Activated B cell treated with CpG ODN at 0.5 μM for 24 hours (primary cell): ENCODE results near the gene RBM15. TPM values are rescaled to one million over a fixed set of nuclear protein-coding genes. Genes with fewer than 3 reads are reported as not detected.

Source experiments
- ATAC-seq: fragments of 200-7000 bp; cut with Tn5 transposase; one replicate; pipeline ENCODE4 v1.10.0; 2021; ENCODE audit warnings: low read depth, mild to moderate bottlenecking, moderate library complexity
- CTCF ChIA-PET: fragments of 350-600 bp; sonication (Branson Sonifier 250); formaldehyde crosslinking; loops from one replicate; lab custom pipeline; 2021; ENCODE audit warnings: antibody characterized with exemption; lab: Charles Lee
- POLR2A ChIA-PET: fragments of 350-600 bp; sonication (Branson Sonifier 250); formaldehyde crosslinking; loops from one replicate; lab custom pipeline; 2021; ENCODE audit warnings: antibody characterized with exemption; lab: Charles Lee
- DNase-seq: peaks from one replicate; pipeline ENCODE4 v3.0.0; 2022
- H3K27ac Mint-ChIP-seq: one replicate; pipeline ENCODE4 v1.8.0; 2020; ENCODE audit warnings: mixed read lengths
- H3K27me3 Mint-ChIP-seq: one replicate; pipeline ENCODE4 v1.8.0; 2021; ENCODE audit warnings: mixed read lengths
- H3K36me3 Mint-ChIP-seq: one replicate; pipeline ENCODE4 v1.8.0; 2021; ENCODE audit warnings: low read depth, mixed read lengths
- H3K4me1 Mint-ChIP-seq: one replicate; pipeline ENCODE4 v1.8.0; 2021; ENCODE audit warnings: mixed read lengths
- H3K4me3 Mint-ChIP-seq: one replicate; pipeline ENCODE4 v1.8.0; 2020; ENCODE audit warnings: mild to moderate bottlenecking, mixed read lengths
- H3K9me3 Mint-ChIP-seq: one replicate; pipeline ENCODE4 v1.8.0; 2020; ENCODE audit warnings: mixed read lengths
- intact Hi-C: fragments of 100-400 bp; cut with micrococcal nuclease; formaldehyde crosslinking; loops from one replicate; pipeline ENCODE4 v1.15.1; 2024
- total RNA-seq: library from RNA; stranded (reverse); gene quantifications from 2 replicates; pipeline ENCODE4 v1.2.3, GENCODE V29; 2022
- TF ChIP-seq, protein P1 (sequence below): fragments of 200-600 bp; IDR thresholded peaks from one replicate; pipeline ENCODE4 v1.8.0; 2022; ENCODE audit warnings: antibody characterized with exemption, mild to moderate bottlenecking

The RBM15 gene
- total RNA-seq, 1 donor from 2014 or later: 61.1 TPM

DNA sequence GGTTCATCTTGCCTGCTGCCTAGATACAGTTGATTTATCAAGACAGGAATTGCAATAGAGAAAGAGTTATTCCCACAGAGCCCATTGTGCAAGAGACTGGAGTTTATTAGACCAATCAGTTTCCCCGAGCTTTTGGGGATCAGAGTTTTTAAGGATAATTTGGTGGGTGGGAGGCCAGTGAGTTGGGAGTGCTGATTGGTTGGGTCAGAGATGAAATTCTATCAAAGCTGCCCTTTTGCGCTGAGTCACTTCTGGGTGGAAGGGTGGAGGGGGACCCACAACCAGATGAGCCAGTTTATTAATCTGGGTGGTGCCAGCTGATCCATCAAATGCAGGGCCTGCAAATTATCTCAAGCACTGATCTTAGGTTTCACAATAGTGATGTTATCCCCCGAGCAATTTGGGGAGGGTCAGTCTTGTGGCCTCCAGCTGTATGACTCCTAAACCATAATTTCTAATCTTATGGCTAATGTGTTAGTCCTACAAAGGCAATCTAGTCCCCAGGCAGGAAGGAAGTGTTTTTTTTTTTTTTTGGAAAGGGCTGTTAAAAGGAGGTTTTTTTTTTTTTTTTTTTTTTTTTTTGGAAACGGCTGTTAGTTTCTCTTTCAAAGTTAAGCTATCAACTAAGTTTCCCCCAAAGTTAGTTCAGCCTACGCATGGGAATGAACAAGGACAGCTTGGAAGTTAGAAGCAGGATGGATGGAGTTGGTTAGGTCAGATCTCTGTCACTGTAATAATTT lies 44.2 kb downstream of the RBM15 start:
- POLR2A ChIA-PET: interaction anchor here (0.7 to 9.5 kb wide), 14 partner anchors 10 to 255 kb away, joined by 3 to 262 read pairs (median 6); partner anchors contain the start of genes KCNC4, LAMTOR5 and RBM15
- no peak for DNase-seq
- TF ChIP-seq, protein P1, sequence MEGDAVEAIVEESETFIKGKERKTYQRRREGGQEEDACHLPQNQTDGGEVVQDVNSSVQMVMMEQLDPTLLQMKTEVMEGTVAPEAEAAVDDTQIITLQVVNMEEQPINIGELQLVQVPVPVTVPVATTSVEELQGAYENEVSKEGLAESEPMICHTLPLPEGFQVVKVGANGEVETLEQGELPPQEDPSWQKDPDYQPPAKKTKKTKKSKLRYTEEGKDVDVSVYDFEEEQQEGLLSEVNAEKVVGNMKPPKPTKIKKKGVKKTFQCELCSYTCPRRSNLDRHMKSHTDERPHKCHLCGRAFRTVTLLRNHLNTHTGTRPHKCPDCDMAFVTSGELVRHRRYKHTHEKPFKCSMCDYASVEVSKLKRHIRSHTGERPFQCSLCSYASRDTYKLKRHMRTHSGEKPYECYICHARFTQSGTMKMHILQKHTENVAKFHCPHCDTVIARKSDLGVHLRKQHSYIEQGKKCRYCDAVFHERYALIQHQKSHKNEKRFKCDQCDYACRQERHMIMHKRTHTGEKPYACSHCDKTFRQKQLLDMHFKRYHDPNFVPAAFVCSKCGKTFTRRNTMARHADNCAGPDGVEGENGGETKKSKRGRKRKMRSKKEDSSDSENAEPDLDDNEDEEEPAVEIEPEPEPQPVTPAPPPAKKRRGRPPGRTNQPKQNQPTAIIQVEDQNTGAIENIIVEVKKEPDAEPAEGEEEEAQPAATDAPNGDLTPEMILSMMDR: no peak
- CTCF ChIA-PET: interaction anchor here (1.0 to 8.4 kb wide), 4 partner anchors 29 to 176 kb away, joined by 3 to 68 read pairs (median 8); partner anchors contain the start of gene RBM15
- no peaks in the 10 kb centered on the region for H3K27me3 Mint-ChIP-seq
- intact Hi-C loops: loop anchor here (5.0 to 10.0 kb wide), 2 partner anchors 401 to 1291 kb away; partner anchors contain the start of gene TMEM167B
- no peak for ATAC-seq
- peak overlapping the region; percentile 95 for H3K27ac Mint-ChIP-seq
- peaks cover 4% of the 10 kb centered on the region for H3K36me3 Mint-ChIP-seq
- H3K4me1 Mint-ChIP-seq: peaks cover 94% of the 10 kb centered on the region
- H3K4me3 Mint-ChIP-seq: peak overlapping the region; percentile 55
- H3K9me3 Mint-ChIP-seq: no peaks in the 10 kb centered on the region

DNA sequence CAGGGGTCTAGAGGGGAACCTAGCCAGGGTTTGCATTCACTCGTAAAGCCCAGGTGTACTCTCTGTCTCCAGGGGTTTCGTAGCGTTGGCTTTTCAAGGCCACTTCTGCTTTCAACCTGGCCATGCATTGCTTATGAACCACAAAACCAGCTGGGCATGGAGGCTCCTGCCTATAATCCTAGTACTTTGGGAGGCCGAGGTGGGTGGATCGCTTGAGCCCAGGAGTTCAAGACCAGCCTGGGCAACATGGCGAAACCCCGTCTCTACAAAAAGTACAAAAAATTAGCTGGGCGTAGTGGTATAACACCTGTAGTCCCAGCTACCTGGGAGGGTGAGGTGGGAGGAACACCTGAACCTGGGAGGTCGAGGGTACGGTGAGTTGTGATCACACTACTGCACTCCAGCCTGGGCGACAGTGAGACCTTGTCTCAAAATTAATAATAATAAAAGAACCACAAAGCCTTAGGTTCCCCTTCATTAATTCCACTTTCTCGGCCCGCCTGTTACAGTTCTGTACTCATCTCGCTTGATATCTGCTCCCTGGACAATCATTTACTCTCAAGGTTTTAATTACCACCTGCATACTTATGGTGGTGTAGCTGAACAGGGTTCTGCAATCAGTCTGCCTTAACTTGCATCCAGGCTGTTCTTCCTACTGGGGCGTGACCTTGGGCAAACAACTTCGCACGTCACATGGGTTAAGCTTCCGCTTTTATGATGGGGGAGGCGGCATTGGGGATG lies 45.6 kb downstream of the RBM15 start:
- TF ChIP-seq, protein P1: no peak
- H3K36me3 Mint-ChIP-seq: peaks cover 2% of the 10 kb centered on the region
- DNase-seq: peak; percentile 59
- no peaks in the 10 kb centered on the region for H3K27me3 Mint-ChIP-seq
- ChIA-PET POLR2A (interaction anchor here (0.6 to 9.5 kb wide), 25 partner anchors 9 to 1285 kb away, joined by 3 to 262 read pairs (median 4); partner anchors contain the start of genes KCNC4, LAMTOR5, RBM15 and STRIP1), CTCF (interaction anchor here (1.7 to 8.4 kb wide), 3 partner anchors 24 to 46 kb away, joined by 8 to 68 read pairs (median 12); partner anchors contain the start of gene RBM15)
- H3K4me1 Mint-ChIP-seq: peaks cover 95% of the 10 kb centered on the region
- H3K27ac Mint-ChIP-seq: peak overlapping the region; percentile 95
- intact Hi-C loops: loop anchor here (1.0 to 10.0 kb wide), 8 partner anchors 23 to 1292 kb away; partner anchors contain the start of genes KCNC4, LAMTOR5 and TMEM167B
- no peaks in the 10 kb centered on the region for H3K9me3 Mint-ChIP-seq
- peak overlapping the region; percentile 55 for H3K4me3 Mint-ChIP-seq
- ATAC-seq: peak; percentile 77

DNA sequence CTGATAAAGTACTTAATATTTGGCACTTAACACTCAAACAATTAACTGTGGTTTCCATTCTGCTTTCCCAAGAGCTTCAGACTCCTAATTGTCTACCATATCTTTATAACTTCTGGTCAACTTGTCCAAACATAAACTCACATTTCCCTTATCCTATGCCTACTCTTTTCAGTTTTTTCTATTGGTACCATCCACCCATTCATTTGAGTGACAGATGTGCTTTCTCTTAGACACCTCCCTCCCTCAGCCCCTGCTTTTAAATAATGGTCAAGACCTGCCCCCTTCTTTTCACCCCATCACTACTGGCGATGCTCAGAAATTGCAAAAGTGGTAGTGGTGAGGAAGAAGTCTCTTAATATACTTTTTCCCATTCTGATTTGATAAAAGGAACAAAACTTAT lies 46.2 kb downstream of the RBM15 start:
- H3K9me3 Mint-ChIP-seq: no peaks in the 10 kb centered on the region
- peaks cover 91% of the 10 kb centered on the region for H3K4me1 Mint-ChIP-seq
- peak overlapping the region; percentile 95 for H3K27ac Mint-ChIP-seq

DNA sequence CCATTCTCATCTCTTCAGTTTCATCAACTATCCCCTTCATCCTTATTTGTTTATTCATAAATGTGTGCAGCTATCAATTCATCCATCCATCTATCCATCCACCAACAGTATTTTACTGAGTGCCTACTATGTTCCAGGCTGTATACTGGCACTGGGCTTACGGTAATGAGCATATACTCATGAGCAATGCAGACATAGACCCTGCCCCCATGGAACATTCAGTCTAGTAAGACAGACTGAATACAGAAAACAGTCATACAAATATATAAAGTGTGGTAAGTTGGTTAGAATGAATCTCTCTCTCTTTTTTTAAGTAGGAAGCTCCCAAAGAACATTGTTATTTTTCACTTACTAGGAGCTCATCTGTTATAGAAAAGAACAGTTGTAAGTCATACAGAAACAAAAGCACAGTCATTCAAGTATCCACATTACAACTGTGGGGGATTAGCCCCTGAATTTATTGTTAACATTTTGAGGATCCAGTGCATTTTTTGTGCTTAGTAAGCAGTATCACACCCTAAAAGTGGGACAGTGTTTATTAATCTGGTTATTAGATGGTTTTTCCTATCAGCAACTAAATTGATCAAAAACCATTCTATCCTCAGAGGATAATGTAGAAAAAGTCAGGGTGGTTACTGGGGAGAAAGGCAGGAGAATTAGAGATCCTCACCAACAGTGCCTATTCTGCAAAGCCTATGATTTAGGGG lies 48.0 kb downstream of the RBM15 start:
- no peak overlapping the region for H3K4me3 Mint-ChIP-seq
- H3K4me1 Mint-ChIP-seq: peaks cover 72% of the 10 kb centered on the region
- intact Hi-C loops: loop anchor here (10.0 kb wide), 1 partner anchor 398 kb away; no protein-coding TSS in a partner anchor
- H3K36me3 Mint-ChIP-seq: no peaks in the 10 kb centered on the region
- CTCF ChIA-PET: interaction anchor here (1.1 to 8.4 kb wide), 4 partner anchors 12 to 75 kb away, joined by 3 to 68 read pairs (median 4); partner anchors contain the start of gene RBM15
- H3K9me3 Mint-ChIP-seq: no peaks in the 10 kb centered on the region
- H3K27ac Mint-ChIP-seq: peak overlapping the region; percentile 95
- ATAC-seq (no peak), DNase-seq (no peak)
- POLR2A ChIA-PET: interaction anchor here (0.6 to 9.5 kb wide), 5 partner anchors 21 to 1286 kb away, joined by 3 to 262 read pairs (median 3); partner anchors contain the start of genes LAMTOR5 and RBM15
- TF ChIP-seq, protein P1: no peak
- H3K27me3 Mint-ChIP-seq: no peaks in the 10 kb centered on the region

More for the DNA sequence above, 46.2 kb downstream of the RBM15 start:
- TF ChIP-seq, protein P1: no peak
- DNase-seq (no peak), ATAC-seq (no peak)
- CTCF ChIA-PET: interaction anchor here (1.7 to 8.4 kb wide), 3 partner anchors 23 to 47 kb away, joined by 8 to 68 read pairs (median 12); partner anchors contain the start of gene RBM15
- no peaks in the 10 kb centered on the region for H3K36me3 Mint-ChIP-seq
- intact Hi-C loops: loop anchor here (1.0 to 10.0 kb wide), 4 partner anchors 22 to 489 kb away; partner anchors contain the start of gene LAMTOR5
- POLR2A ChIA-PET: interaction anchor here (0.6 to 9.5 kb wide), 16 partner anchors 8 to 1285 kb away, joined by 3 to 262 read pairs (median 5); partner anchors contain the start of genes KCNC4, LAMTOR5, RBM15 and STRIP1
- no peaks in the 10 kb centered on the region for H3K27me3 Mint-ChIP-seq
- H3K4me3 Mint-ChIP-seq: peak overlapping the region; percentile 55
